ENCODE data around the gene ITGA7.

Gene ITGA7

GRCh38 chr12:55707841-55708694 lies at the start of gene ITGA7:
Gene ITGA7, minus strand, starts transcription at chr12:55707904. Its CDS starts 222 bp downstream, at chr12:55707682.
- DNase-seq = peak; percentile 78

- DNase-seq = no peak
Measured at GRCh38 chr12:55755246-55755645, 47.5 kb upstream of the ITGA7 start.

GRCh38 chr12:55748230-55748993 lies 40.7 kb upstream of the ITGA7 start:
- DNase-seq = no peak

GRCh38 chr12:55746913-55747231 lies 39.2 kb upstream of the ITGA7 start:
- no peak for DNase-seq

GRCh38 chr12:55746174-55746912 lies 38.6 kb upstream of the ITGA7 start:
- DNase-seq = no peak

GRCh38 chr12:55745361-55746173 lies 37.9 kb upstream of the ITGA7 start:
- DNase-seq = no peak

- no peak for DNase-seq
Measured at GRCh38 chr12:55744340-55745030, 36.8 kb upstream of the ITGA7 start.

GRCh38 chr12:55743406-55744339 lies 36.0 kb upstream of the ITGA7 start:
- DNase-seq = no peak

- DNase-seq = peak; percentile 62
Measured at GRCh38 chr12:55742719-55743405, 35.2 kb upstream of the ITGA7 start, which contains the start of gene GDF11. Gene GDF11, plus strand, starts transcription at chr12:55743122. Its CDS starts 195 bp downstream, at chr12:55743317.

- no peak for DNase-seq
Measured at GRCh38 chr12:55741931-55742680, 34.4 kb upstream of the ITGA7 start.

- DNase-seq = no peak
Measured at GRCh38 chr12:55739025-55739378, 31.3 kb upstream of the ITGA7 start.

- DNase-seq = peak; percentile 81
Measured at GRCh38 chr12:55738123-55739024, 30.7 kb upstream of the ITGA7 start.

GRCh38 chr12:55737581-55738122 lies 29.9 kb upstream of the ITGA7 start:
- no peak for DNase-seq

GRCh38 chr12:55736780-55737580 lies 29.3 kb upstream of the ITGA7 start:
- peak; percentile 68 for DNase-seq

- no peak for DNase-seq
Measured at GRCh38 chr12:55736076-55736475, 28.4 kb upstream of the ITGA7 start.

- DNase-seq = no peak
Measured at GRCh38 chr12:55734595-55734994, 26.9 kb upstream of the ITGA7 start.

- no peak for DNase-seq
Measured at GRCh38 chr12:55733858-55734257, 26.2 kb upstream of the ITGA7 start.
